Medulla oblongata (tissue), 1 donor: ENCODE results near the gene CAMK2D.

ENCODE experiments used
- DNase-seq: peaks from one replicate; pipeline ENCODE4 v3.0.0-alpha.2; 2015; ENCODE audit errors: extremely low spot score

Gene CAMK2D

DNA sequence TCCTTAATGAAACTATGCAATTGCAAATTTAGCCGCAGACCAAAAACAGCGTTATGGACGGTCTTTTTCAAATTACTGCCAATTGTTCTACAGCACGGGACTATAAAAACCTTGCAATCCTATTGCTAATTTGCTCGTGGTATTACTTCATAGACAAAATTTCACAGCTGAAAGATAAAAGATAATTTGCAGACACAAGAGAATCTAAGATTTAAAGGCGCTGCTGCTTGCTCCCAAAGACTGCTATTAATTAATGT is 1.4 kb upstream of the CAMK2D start:
- DNase-seq: no peak

DNA sequence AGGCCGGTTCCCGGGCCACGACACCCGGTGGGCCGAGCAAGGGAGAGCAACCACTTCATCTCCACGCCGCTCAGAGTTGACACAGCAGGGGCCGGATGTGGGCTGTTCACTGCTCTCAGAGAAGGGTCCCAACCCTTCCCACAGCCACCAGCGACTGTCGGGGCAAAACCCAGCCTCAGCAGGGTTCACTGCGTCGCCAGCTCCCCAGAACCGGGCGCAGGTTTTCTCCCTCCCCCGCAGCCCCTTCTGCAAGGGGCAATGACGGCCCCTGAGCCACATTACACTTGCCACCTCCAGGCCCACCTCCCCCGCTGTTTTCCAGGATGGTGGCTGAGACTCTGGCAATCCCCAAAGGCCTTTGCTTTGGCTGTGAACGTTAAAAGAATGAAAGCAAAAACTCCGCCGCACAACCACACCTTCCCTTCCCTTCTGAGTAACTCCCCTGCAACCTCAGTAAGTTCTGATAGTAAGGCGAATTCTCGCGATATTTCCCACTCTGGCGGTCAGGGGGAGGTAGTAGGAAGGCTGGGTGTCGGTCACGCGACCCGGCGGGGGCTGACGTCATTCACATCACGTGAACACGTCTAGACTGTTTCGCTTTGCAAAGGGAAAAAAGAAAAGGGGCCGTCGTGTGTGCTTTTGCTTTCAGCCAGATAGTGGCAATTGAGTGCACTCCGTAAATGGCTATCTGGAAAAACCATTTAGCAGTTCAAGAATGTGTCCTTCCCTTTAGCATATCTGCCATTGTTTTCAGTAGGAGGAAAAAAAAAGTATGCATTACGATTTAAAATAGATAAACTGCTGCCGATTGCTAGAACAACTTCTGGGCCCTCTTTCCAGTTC is 869 bp upstream of the CAMK2D start:
- peak; percentile 99 for DNase-seq

GRCh38 chr4:113760795-113761619 is 531 bp downstream of the CAMK2D start:
- DNase-seq: peak; percentile 68

- DNase-seq: peak; percentile 66
Measured at GRCh38 chr4:113760094-113760794, 1.3 kb downstream of the CAMK2D start.

DNA sequence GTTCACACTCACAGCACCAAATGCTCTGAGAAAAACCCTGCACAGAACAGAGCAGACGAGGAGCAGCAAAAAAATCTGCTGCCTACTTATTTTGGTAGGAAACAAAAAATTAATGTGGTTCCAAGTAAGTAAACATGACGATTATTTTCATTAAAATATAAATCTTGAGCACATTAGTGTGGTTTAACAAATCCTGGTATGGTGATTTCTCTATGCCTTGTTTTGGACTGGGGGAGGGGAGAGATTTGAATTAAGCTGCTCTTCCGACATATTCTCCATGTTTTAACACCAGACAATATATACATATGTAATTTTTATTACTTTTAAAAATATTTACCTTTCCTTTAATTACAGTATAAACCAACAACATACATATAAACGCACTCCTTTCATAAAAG is 1.8 kb downstream of the CAMK2D start:
- DNase-seq: peak; percentile 54

GRCh38 chr4:113758372-113758771 is 3.2 kb downstream of the CAMK2D start:
- DNase-seq: no peak

GRCh38 chr4:113757486-113757885 is 4.1 kb downstream of the CAMK2D start:
- no peak for DNase-seq

DNA sequence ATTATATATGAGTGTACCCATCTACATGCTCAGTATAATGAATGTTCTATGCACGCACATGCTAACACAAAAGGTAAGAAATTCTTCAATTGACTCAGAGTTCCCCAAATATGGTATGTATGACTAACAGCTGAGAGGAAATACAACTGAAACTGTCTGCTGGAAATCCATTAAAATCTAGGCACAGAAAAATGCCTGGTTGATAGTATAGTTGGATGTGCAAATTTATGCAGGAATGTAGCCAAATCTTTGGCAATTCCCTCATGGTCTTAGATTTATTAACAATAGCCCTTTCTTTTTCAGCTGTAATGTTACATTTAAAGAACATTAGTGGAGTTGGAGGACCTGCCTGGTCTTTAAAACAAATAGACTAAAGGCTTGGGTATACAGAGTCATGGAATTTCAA is 5.5 kb downstream of the CAMK2D start:
- peak; percentile 28 for DNase-seq

DNA sequence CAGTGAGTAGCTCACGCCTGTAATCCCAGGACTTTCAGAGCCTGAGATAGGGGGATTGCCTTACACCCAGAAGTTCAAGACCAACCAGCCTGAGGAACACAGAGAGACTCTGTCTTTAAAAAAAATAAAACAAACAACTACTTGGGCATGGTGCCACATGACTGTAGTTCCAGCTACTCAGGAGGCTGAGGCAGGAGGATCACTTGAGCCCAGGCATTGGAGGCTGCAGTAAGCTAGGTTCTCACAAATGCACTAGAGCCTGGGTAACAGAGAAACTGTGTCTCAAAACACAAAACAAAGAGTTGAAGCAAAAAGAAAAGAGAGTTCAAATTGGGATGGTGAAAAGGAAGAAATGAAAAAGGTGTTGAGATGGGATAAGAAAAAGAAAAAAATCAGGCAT is 10.8 kb downstream of the CAMK2D start:
- no peak for DNase-seq

GRCh38 chr4:113750296-113750695 is 11.2 kb downstream of the CAMK2D start:
- DNase-seq: no peak

- DNase-seq: no peak
Measured at GRCh38 chr4:113749178-113749577, 12.4 kb downstream of the CAMK2D start.

DNA sequence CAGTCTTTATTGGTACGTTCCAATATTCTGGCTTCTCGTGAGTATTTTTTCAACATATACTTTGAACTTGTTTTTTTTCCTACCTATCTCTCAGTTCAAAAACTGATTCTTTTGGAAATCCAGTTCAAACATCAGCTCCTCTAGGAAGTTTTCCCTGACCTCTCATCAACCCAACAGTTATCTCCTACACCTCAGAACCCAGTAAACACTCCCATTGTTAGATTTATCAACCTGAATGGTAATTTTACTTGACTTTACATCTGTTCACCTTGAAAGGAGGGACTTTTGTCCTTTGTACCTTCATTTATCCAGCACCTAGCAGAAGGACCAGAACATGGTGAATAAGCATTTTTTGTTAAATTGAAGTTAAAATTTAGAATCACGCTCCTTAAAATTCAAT is 13.6 kb downstream of the CAMK2D start:
- DNase-seq: no peak

DNA sequence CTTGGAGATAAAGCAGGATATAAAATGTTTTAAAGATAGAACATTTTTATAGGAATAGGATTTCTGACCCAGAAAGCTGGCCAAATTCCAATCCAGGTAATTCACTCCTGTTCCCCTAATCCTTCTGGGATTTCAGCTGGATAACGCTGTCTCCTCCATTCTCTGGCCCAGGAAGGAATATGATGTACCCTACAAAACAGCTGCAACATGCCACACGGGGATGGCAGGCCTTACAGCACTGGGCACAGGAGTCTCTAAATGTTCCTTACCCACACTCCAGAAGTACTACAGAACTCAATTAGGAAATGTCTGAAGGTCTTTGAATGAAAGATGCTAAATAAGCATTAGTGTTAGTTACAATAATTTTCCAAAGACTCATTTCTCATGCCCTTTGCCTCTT is 15.8 kb downstream of the CAMK2D start:
- DNase-seq: no peak

DNA sequence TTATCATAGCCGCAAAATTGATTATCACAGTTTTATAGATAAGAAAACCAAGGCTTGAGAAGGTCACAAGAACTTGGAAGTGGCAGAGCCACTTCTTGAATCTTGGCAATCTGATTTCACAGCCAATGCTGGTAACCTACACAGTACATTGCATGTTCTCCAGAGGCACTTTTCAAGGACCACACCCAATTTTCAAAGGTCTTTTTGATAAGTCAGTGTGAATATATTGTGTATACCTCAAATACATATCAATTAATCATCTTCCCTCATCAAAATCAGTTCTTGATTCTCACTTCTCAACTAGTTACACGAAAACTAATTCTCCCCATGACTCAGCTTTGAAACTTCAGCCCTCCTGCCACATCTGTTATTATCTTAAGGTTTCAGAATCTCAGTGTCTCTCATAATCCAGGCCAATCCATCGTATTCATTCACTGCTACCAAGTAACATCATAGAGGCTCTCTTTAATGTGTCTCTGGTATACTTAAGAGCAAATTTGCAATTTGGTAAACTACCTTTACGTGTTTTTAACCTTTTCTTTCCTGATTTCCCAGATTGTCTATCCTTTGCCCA is 16.8 kb downstream of the CAMK2D start:
- DNase-seq: no peak

- no peak for DNase-seq
Measured at GRCh38 chr4:113743690-113744089, 17.8 kb downstream of the CAMK2D start.

DNA sequence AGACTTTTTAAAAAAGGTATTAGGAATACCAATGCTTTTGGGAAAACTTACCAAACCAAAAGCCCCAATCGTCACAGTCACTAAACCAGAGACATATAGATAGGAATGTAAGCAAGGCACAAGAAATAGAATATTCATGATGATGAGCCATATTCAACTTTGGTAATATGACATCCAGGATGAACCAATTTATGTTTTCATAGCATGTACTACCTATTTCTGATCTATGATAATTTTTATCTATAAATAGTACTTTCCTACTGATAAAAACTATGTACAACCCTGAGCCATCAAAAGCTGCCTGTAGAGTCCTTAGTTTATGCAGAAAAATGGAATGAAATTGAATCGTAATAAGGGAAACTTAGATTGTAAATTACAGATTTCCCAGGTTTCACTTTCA is 18.9 kb downstream of the CAMK2D start:
- DNase-seq: no peak

DNA sequence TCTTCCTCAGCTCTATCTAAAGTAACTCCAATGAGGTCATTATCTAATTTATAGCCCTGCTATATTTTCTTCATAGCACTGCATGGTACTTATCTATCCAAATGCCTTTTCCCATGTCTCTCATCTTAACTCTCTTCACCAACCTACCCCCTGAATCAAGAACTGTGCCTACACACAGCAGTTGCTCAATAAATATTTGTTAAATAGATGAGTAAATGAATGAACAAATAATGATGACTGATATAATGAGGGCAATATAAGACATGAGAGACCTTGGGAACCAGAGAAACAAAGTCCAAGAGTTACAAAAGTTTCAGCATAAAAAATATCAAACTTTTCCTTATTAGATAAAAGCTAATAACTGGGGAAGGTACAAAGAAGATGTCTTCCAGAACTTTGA is 19.6 kb downstream of the CAMK2D start:
- DNase-seq: no peak

DNA sequence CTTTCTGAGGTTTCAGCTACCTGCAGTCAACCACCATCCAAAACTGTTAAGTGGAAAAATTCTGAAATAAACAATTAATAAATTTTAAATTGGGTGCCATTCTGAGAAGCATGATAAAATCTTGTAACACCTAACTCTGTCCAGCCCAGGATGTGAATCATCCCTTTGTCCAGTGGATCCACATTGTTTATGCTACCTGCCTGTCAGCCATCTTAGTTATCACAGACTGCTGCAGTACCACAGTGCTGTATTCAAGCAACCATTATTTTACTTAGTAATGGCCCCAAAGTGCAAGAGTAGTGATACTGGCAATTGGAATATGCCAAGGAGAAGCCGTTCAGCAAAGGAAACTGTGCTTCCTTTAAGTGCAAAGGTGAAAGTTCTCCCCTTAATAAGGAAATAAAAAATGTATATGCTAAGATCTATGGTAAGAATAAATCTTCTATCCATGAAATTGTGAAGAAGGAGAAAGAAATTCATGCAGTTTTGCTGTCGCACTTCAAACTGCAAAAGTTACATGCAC is 20.6 kb downstream of the CAMK2D start:
- no peak for DNase-seq

DNA sequence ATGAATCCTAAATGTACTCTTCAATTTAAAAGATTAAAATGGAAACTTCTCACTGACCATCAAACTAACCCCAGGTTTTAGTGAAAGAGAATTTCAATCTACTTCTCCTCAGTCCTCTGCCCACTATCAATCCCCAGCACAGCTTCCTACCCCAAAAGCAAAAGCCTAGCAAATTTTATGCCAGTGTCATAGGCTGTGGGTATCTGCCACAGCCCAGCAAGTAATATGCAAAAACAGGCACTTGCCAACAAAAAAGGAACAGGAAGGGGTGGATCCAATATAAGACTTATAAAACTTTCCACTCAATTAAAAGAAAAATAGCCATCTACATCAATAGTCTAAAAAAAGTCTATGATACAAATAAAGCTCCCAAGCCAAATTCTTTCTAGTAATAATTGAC is 22.3 kb downstream of the CAMK2D start:
- no peak for DNase-seq

DNA sequence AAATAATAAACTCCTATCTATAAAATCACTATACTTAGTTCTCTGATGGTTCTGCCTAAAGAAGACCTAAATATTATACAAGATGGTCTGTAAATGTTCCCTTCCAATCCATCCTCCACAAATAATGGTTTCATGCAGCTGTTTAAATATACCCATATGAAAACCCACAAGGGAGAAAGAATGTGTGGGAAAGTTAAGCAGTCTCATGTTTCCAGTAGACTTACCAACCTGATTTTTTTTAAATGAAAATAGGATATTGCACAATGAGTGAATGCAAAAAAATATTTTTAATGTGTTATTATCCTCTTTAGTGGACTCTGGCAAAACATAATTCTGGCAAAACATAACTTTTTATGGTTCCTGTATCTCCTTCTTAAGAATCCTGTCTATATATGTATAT is 23.3 kb downstream of the CAMK2D start:
- no peak for DNase-seq

DNA sequence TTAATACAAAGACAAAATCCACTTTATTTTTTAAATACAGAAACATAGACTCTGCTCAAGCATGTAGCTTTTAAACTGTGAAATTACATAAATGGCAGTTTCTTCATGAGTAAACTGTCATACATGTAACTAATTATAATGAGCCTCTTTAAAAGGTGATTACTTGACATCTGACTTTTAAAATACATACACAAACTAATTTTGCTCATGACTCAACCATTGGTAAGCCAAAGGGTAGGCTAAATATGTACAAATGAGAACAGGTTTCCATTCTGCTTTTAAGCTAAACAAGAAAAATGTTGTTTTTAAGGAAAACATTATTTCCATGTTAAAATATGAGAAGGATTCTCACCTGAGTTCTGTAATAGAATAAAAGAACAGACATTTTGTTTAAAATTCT is 27.9 kb downstream of the CAMK2D start:
- DNase-seq: no peak

- no peak for DNase-seq
Measured at GRCh38 chr4:113732967-113733527, 28.5 kb downstream of the CAMK2D start.
